DND-41 (cell line): ENCODE measurements around the gene SLAMF9.

Experiments
- ATAC-seq: fragments of 200-7000 bp; cut with Tn5 transposase; 3 replicates; pipeline ENCODE4 v1.9.1; 2021; ENCODE audit warnings: low read depth; ENCODE audit not compliant: insufficient read depth
- DNase-seq: peaks from one replicate; pipeline ENCODE4 v3.0.0-alpha.2; 2020
- H2AFZ ChIP-seq: 2 replicates; pipeline ENCODE4 v1.6.0; 2012; ENCODE audit warnings: low read depth, low read length
- H3K27ac ChIP-seq: 2 replicates; pipeline ENCODE4 v1.5.1; 2012; ENCODE audit warnings: low read length, inconsistent platforms
- H3K27me3 ChIP-seq: fragments of 200-600 bp; sonication (generic); 2 replicates; pipeline ENCODE4 v1.6.0; 2012; ENCODE audit warnings: low read length, mild to moderate bottlenecking, inconsistent platforms; ENCODE audit not compliant: insufficient read depth, poor library complexity
- H3K36me3 ChIP-seq: 2 replicates; pipeline ENCODE4 v1.5.1; 2012; ENCODE audit warnings: low read length, inconsistent platforms; ENCODE audit not compliant: insufficient read depth
- H3K4me1 ChIP-seq: 2 replicates; pipeline ENCODE4 v1.5.1; 2012; ENCODE audit warnings: mild to moderate bottlenecking, low read length; ENCODE audit not compliant: insufficient read depth
- H3K4me2 ChIP-seq: 2 replicates; pipeline ENCODE4 v1.6.0; 2012; ENCODE audit warnings: mild to moderate bottlenecking, moderate library complexity, low read length, inconsistent platforms; ENCODE audit not compliant: insufficient read depth
- H3K4me3 ChIP-seq, 2 experiments: fragments of 200-600 bp in 1 of 2; shearing (Covaris generic) in 1 of 2; 2 replicates each; pipeline ENCODE4 v1.5.1; 2012 to 2016; ENCODE audit warnings: inconsistent platforms in 2 of 2, low read length in 2 of 2, mild to moderate bottlenecking in 2 of 2, low read depth in 1 of 2, moderate library complexity in 1 of 2
- H3K79me2 ChIP-seq: 2 replicates; pipeline ENCODE4 v1.6.0; 2012; ENCODE audit warnings: low read length, inconsistent platforms; ENCODE audit not compliant: insufficient read depth
- H3K9ac ChIP-seq: 2 replicates; pipeline ENCODE4 v1.6.0; 2012; ENCODE audit warnings: low read depth, mild to moderate bottlenecking, inconsistent platforms, low read length, moderate library complexity
- H3K9me3 ChIP-seq: 2 replicates; pipeline ENCODE4 v1.5.1; 2012; ENCODE audit warnings: low read length, moderate library complexity, mild to moderate bottlenecking, inconsistent platforms; ENCODE audit not compliant: insufficient read depth, severe bottlenecking
- H4K20me1 ChIP-seq: 2 replicates; pipeline ENCODE4 v1.6.0; 2012; ENCODE audit warnings: low read length; ENCODE audit not compliant: insufficient read depth
- EZH2 ChIP-seq: IDR thresholded peaks from 3 replicates; pipeline ENCODE4 v1.6.1; 2012; ENCODE audit warnings: borderline replicate concordance, low read depth, mild to moderate bottlenecking, moderate library complexity, low read length, inconsistent platforms; ENCODE audit not compliant: severe bottlenecking
- TF ChIP-seq, protein P1 (sequence below): IDR thresholded peaks from 2 replicates; pipeline ENCODE4 v1.5.1; 2012; ENCODE audit warnings: borderline replicate concordance, low read length, moderate library complexity, mild to moderate bottlenecking; ENCODE audit not compliant: poor library complexity, severe bottlenecking; ENCODE audit errors: extremely low read depth

SLAMF9 gene

DNA sequence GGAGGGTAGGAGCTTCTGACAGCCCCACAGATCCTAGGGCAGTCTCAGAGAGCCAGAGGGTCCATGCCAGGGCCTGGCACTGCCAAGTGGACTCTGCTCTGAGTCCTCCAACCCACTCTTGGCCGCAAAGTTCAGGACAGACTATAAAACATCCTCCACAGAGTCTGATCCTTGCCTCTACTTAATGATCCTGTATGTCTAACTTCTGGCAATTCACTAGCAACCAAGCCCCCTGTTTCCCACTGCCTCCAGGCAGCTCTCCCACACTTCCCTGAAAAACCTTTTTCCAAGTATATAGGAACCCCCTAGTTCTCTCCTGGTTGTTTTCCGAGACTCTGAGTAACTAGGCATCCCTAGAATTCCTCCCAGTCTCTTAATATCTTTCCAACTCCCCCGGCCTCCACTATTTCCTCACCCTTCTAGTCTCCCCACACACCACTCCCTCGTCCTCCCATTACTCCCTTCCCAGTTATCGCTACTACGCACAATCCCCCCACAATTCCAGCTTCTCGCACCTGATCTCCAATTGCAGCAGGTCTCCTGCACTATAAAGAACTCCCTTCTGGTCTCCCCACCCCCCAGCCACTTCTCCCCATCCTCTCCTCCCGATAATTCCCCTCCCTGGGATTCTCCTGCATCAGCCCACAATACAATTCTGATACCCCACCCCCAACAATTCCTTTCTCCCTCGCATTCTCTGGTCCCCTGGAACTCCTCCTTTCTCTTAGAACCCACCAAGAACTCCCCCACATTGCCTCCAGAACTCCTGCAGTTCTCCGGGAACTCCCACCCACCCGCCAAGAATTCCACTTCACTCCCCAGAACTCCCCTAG is 9.2 kb downstream of the SLAMF9 start:
- Histone ChIP-seq H3K36me3 (no peaks in the 10 kb centered on the region), H3K27ac (no peak overlapping the region), H3K9ac (no peak overlapping the region), H2AFZ (no peak overlapping the region), H3K9me3 (no peaks in the 10 kb centered on the region), H3K4me1 (peaks cover 6% of the 10 kb centered on the region), H3K4me3 (no peak overlapping the region), H3K4me2 (no peak overlapping the region), H3K79me2 (no peaks in the 10 kb centered on the region), H4K20me1 (no peaks in the 10 kb centered on the region; the same call in 1 of the 2 replicates), H3K27me3 (peaks cover 77% of the 10 kb centered on the region)
- DNase-seq (no peak), ATAC-seq (no peak)
- no peak for TF ChIP-seq EZH2
- TF ChIP-seq, protein P1, sequence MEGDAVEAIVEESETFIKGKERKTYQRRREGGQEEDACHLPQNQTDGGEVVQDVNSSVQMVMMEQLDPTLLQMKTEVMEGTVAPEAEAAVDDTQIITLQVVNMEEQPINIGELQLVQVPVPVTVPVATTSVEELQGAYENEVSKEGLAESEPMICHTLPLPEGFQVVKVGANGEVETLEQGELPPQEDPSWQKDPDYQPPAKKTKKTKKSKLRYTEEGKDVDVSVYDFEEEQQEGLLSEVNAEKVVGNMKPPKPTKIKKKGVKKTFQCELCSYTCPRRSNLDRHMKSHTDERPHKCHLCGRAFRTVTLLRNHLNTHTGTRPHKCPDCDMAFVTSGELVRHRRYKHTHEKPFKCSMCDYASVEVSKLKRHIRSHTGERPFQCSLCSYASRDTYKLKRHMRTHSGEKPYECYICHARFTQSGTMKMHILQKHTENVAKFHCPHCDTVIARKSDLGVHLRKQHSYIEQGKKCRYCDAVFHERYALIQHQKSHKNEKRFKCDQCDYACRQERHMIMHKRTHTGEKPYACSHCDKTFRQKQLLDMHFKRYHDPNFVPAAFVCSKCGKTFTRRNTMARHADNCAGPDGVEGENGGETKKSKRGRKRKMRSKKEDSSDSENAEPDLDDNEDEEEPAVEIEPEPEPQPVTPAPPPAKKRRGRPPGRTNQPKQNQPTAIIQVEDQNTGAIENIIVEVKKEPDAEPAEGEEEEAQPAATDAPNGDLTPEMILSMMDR, result no peak

DNA sequence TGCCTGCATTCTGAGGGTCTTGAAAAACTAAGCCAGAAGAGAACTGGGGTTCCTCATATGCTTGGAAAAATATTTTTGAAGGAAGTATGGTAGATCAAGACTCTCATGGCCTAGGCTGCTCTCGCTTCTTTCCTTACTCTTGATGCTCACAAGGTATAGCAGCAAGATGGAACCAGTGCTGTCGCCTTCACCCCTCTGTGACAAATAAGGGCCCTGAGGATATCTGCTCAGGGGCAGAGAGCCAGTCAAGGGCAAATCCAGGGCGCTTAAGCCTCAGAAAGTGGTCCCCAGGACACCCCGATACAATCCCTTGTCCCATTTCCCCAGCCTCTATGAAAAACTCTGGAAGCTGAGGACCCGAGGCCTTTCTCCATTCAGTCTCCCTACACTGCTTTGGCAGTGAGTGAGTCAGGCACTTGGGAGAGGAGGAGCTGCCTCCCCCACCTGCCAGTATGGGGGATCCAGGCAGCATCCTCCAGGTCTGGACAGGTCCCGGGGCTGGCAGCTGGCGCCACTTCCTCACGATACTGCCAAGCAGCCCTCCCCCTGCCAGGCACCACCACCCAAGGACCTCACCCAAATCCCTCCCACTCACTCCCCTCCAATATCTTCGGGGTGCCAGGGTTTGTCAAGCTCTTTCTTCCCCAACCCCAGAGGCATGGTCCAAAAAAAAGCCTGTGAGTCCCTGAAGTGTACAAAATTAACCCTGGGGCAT is 10.0 kb downstream of the SLAMF9 start:
- H3K79me2 ChIP-seq, result no peaks in the 10 kb centered on the region
- H3K9me3 ChIP-seq, result no peaks in the 10 kb centered on the region
- ATAC-seq (no peak), DNase-seq (no peak)
- no peak overlapping the region for H3K9ac ChIP-seq
- no peaks in the 10 kb centered on the region for H3K36me3 ChIP-seq
- no peak overlapping the region for H3K27ac ChIP-seq
- no peak overlapping the region for H3K4me3 ChIP-seq
- peaks cover 71% of the 10 kb centered on the region for H3K27me3 ChIP-seq
- no peaks in the 10 kb centered on the region; the same call in 1 of the 2 replicates for H4K20me1 ChIP-seq
- H3K4me2 ChIP-seq, result no peak overlapping the region
- no peak for TF ChIP-seq EZH2
- TF ChIP-seq, protein P1, result no peak
- no peak overlapping the region for H2AFZ ChIP-seq
- H3K4me1 ChIP-seq, result peaks cover 6% of the 10 kb centered on the region

DNA sequence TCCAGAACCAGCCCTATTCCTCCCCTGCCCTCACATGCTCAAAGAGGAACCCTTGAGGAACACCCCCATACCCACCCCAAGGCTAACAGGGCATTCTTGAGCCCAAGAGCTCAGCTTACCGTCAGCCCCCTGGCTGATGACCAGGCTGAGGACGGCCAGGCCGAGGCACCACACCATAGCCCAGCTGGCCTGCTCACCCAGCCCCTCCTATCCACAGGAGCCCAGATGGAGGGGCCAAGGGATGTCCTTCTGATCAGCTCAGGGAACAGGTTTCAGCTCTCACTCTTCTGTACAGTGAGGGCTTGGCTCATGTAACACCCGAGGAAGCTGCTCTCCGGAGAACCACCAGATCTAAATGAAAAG is 10.8 kb downstream of the SLAMF9 start:
- no peak for DNase-seq
- H3K4me3 ChIP-seq, result no peak overlapping the region
- no peak overlapping the region for H2AFZ ChIP-seq
- no peak for TF ChIP-seq EZH2
- TF ChIP-seq, protein P1, result no peak
- peaks cover 63% of the 10 kb centered on the region for H3K27me3 ChIP-seq
- H3K4me1 ChIP-seq, result peaks cover 6% of the 10 kb centered on the region
- H3K9me3 ChIP-seq, result no peaks in the 10 kb centered on the region
- H3K9ac ChIP-seq, result no peak overlapping the region
- no peaks in the 10 kb centered on the region for H3K36me3 ChIP-seq
- no peak overlapping the region for H3K4me2 ChIP-seq
- no peak overlapping the region for H3K27ac ChIP-seq
- no peak for ATAC-seq
- H3K79me2 ChIP-seq, result no peaks in the 10 kb centered on the region
- H4K20me1 ChIP-seq, result no peaks in the 10 kb centered on the region; the same call in 1 of the 2 replicates
